NCI-H748 (cell line): ENCODE results near the gene MFSD1.

Source experiments
- DNase-seq: peaks from one replicate; lab custom pipeline; 2025; ENCODE audit not compliant: unreplicated experiment; lab: John Stamatoyannopoulos, UW

The MFSD1 gene

GRCh38 chr3:158864492-158864891 lies 62.6 kb downstream of the MFSD1 start:
- peak; percentile 0 for DNase-seq

- no peak for DNase-seq
Measured at GRCh38 chr3:158875700-158876099, 73.8 kb downstream of the MFSD1 start.
